GM19328 (cell line): Measurements from ENCODE around the gene CBS.
"Not testable (repeated sequence)": the region's sequence is repeated elsewhere in the genome, so short reads cannot be mapped to it uniquely, and the experiment has no call there.

ENCODE experiments used
- ATAC-seq: cut with Tn5 transposase; IDR thresholded peaks from one replicate; pipeline ENCODE4 v1.9.1; 2021; ENCODE audit warnings: mild to moderate bottlenecking, moderate library complexity; ENCODE audit not compliant: unreplicated experiment

CBS gene

DNA sequence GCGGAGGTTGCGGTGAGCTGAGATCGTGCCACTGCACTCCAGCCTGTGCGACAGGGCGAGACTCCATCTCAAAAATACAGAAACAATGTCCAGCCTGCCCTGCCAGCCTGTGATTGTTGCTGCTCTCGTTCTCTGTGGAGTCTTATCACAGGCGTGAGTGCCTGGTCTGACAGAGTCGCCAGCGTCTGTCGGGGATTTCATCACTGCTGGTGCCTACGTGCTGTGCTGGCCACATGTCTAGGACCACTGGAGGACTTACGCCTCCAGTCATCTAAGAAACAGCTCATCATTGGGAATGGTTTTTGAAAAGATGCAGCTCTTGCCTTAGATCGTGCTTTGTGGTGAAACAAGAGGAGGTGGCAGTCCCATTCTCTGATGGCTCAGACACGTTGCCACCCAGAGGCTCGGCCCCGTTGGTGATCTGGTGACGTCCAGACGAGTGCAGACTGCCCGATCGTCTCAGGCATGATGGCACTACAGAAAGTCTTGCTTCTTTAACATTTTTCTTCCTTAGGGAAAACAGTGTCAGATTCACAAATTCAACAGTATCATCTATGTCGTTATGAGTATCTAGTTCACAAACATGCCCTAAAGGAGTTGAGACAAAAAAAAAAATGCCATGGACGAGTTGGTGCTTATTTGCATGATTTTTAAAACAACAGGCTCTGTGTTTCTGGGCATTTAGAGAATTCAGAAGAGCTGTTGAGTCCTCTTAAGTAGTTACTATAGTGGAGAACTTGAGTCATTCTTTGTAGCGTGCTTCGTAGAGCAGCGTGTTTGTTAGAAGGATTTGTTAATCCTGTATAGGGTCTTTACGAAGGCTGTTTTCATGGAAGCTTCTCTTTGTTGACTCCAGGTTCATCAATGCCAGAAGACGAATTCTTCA, 47.5 kb downstream of the CBS start:
- ATAC-seq = no peak

DNA sequence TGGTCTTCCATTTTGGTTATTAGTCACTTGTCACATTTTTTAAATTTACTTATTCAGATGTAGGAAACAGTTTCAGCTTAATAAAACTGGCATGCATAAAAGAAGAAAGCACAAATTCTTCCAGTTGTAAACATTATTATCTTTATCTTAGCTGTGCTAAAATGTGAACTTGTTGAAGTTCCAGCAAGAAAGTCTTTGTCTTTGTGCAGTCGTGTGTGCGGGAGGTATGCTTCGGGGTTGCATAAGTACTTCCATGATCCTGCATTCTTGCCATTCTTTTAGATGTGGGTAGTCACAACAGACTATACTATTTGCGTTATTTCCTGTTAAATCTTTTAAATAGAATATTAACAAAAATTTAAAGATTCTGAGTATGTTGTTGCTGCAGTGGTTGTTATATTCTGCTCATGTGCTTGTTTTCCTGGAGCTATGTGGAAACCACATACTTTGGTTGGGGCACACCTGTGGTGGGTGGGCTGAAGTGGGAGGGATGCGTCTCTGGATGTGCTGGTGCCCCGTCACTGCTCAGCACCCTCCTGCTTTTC, 49.9 kb downstream of the CBS start:
- ATAC-seq = no peak

DNA sequence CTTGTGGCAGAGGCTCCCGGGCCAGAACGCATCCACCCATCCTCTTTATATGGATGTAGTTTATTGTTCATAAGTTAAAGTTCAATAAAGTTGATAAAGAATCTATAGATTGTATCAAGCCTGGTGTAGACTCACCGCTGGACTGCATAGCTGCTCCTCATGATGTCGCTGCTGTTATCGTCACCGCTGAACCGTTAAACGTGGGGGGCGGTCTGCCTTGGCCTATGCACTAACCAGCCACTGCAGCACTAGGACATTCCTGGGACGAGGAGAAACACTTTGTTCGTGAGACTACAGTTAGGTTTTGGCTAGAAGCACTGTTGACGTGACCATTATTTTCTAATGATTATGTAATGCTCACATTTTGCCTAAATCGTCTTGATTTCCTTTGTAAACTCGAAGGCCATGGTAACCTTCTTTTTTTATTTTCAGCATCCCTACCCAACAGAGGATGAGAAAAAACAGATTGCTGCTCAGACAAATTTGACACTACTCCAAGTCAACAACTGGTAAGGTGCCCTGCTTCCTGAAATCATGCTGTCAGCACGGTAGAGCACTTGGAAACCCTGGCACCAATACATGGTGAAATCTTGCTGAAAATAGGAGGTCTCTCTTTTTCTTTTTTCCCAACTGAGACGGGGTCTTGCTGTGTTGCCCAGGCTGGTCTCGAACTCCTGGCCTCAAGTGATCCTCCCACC, 51.0 kb downstream of the CBS start:
- ATAC-seq = no peak

DNA sequence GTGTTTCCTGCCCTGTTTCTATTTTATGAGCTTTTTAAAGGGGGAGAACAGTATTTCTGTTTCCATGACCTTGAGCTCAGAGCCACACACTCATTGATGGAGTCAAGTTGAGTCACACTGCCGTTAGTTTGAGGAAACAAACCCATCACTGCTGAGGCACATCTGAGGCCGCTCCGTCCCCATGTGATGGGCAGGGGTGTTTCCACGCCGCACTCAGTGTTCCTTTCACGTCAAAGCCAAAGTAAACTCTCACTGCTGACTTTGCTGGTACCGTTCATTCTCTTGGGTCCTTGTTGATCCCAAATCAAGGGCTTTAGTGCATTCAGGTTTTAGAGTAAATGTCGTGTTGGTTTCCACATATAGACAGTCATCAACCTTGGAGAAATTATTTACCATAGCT, 52.5 kb downstream of the CBS start:
- no peak for ATAC-seq

- no peak for ATAC-seq
Observed at GRCh38 chr21:43021756-43022600, 53.7 kb downstream of the CBS start.

DNA sequence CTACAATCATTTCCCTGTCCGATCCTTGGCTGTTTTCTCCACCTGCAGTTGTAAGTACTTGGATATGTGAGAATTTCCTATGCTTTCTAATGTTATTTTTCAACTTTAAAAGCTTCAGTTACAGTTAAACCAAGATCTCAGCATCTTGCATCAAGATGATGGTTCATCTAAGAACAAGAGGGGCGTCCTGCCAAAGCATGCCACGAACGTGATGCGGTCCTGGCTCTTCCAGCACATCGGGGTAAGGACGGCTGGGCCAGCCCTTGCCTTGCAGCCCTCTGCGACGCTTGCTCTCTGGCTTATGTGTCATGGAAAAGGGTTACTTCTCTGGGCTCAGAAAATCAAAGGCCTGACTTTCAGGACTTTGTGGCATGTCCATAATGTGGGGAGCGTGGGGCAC, 54.4 kb downstream of the CBS start:
- no peak for ATAC-seq

DNA sequence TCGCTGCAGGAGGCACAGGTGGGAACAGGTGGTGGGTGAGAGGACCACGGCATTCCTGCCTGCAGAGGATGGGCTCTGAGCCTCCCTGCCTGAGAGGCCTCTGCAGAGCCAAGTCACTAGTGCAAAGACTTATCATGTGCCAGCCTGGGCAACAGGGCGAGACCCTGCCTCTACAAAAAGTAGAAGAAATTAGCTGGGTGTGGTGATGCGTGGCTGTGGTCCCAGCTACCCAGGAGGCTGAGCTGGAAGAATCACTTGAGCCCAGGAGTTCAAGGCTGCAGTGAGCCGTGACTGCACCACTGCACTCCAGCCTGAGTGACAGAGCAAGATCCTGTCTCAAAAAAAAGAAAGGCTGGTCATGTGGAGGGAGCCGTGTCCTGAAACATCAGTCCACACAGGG, 54.9 kb downstream of the CBS start:
- ATAC-seq = no peak

DNA sequence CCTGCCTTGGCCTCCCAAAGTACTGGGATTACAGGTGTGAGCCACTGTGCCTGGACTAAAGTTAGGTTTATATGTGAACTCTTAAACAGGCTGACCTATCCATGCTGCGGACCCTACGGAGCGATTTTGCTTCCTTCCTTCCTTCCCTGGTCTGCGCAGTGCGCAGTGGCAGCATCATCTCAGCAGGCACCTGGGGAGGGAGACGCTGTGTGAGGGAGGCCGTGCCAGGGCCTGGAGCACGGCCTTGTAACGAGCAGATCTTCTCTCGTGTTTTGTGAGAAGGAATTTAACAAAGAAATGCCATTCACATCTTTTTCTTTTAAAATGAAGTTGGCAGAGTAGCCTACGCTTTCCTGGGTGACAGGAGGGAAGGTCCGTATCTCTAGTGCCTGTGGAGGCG, 55.5 kb downstream of the CBS start:
- ATAC-seq = no peak

DNA sequence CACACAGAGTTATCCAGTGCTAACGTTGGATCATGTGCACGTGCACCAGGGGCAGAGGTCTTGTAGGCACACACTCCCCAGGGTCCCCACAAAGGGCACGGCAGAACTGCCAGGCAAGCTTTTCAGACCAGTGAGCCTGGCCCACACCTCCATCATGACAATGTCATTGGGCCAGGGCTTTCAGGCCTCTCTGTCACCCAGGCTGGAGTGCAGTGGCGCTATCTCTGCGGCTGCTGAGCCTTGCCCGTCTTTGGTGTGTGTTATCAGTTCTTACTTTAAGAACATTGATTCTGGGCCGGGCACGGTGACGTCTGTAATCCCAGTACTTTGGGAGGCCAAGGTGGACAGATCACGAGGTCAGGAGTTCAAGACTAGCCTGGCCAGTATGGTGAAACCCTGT, 57.1 kb downstream of the CBS start:
- ATAC-seq = no peak

DNA sequence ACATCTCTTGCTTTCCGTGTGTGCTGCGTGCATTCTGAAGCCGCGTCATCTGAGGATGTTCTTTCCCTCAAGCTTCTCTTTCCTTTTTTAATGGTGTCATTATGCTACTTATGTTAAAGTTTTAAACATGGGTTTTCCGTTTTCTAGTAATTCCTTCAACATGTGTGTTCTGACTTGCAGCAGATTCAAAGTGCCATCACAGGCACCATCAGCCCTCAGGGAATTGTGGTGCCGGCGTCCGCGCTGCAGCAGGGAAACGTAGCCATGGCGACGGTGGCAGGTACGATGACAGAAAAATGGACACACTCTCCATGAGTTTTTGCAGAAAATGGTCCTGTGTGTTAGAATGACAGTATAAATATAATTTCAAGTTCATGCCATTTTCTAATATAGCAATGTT, 58.9 kb downstream of the CBS start:
- no peak for ATAC-seq

DNA sequence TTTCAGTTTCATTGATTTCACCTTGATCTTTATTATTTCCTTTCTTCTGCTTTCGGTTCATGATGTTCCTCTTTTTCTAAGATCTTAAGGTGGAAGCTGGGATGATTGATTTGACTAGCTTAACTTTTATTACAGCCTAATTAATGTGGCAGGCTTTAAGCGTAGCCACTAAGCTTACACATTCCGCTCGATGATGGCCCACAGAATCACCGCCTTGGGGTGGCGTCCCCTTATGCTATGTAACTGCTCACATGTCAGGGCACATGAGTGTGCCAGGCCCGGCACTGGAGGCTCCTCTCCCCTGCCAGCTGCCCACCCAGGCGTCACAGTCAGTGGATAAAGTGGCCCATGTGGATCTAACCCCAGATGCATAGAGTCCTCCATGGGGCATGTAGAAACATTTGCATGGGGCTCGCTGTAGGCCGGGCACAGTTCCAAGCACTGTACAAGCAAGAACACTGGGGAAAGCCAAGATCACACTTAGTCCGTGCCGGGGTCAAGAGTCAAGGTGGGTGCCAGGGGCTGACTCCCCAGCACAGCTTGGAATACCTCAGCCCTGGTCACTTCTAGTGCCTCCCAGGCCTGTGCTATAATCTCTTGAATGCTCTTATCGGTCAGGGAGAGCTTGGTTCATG, 59.6 kb downstream of the CBS start:
- ATAC-seq = no peak

- ATAC-seq = no peak
Observed at GRCh38 chr21:43012596-43012995, 63.0 kb downstream of the CBS start.

DNA sequence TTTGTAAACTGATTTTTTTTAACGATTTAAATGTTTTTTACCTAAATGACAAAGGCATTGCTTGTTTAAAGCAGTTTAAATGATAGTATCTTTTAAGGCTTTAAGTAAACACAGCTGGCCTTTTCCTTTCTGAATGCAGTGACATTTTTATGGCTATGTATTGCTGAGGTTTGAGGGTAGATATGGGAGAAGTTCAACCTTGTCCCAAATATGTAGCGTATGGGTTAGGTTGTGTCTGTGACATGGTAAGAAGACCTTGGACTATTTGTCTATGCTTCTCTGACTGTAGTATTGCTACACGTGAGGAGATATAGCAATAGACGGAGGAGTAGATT, 68.8 kb downstream of the CBS start:
- ATAC-seq = no peak

- ATAC-seq = not testable (repeated sequence)
Observed at GRCh38 chr21:43006051-43006873, 69.4 kb downstream of the CBS start.

DNA sequence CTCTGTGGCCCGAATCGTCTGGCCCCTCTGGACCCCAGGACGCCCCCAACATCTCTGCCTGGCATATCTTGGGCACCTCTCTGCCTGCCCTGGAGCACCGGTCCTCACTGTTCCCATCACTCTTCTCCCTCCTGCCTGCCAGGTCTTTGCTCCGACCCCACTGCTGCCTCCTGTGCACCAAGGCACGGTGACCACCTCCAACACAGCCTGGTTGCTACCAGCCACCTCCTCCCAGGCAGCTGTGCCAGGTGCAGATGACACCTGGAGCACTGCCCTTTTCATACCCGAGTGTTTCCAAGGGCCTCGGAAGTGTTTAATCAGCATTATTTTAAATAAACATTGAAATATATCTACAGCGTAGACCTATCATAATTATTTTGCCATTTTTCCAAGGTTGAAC, 70.0 kb downstream of the CBS start:
- ATAC-seq = no peak

DNA sequence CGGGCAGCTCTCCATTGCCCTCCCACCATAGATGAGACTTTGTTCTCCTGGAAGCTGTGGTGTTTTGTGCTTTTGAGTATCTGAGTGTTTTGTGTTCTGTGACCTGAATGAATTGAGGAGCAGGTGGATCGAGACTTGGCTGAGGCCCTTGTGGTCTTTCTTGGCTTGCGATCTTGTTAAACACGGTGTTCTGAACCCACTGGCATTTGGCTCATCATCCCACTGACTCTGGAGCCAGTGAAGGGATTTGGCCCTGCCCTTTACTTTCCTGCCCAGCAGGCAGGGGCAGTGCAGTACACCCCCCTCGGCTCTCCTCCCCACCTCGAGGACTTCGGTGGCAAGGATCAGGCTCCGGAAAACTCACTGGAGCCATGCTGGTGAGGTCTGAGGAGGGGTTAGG, 70.7 kb downstream of the CBS start:
- no peak for ATAC-seq
